ENCODE measurements around the gene CYSLTR2. TPM values are rescaled to one million over a fixed set of nuclear protein-coding genes. Genes with fewer than 3 reads are reported as not detected.

The CYSLTR2 gene, protein sequence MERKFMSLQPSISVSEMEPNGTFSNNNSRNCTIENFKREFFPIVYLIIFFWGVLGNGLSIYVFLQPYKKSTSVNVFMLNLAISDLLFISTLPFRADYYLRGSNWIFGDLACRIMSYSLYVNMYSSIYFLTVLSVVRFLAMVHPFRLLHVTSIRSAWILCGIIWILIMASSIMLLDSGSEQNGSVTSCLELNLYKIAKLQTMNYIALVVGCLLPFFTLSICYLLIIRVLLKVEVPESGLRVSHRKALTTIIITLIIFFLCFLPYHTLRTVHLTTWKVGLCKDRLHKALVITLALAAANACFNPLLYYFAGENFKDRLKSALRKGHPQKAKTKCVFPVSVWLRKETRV
- under 0.01 TPM in 2 replicates for total RNA-seq (2012; rRNA removed)

DNA sequence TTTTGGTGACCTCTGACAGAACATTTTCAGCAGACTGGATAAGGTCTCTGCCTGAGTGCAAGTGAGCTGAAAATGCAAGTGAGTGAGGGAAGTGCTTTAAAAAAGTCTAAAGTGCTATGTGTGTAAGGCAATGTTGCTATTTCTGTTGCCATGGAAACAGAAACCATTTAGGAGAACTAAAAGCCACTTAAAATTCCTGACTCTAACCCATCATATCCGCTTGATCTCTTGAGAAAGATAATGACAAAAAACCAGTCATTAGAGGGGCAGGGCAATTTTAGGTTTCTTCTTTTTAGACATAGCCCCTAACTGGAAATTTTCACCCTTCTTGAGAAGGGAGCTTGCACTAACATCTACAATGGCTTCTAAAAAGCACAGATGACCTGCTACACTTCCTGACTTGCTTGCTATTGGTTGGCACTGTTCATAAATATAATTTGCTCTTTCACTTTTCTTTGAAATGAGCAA, at the start of gene CYSLTR2:
Gene CYSLTR2, plus strand, starts transcription at position 458 of the 468 bp plus-strand sequence. CDS start 52,889 bp downstream, outside the sequence.
- Histone ChIP-seq H3K4me1 (ENCODE audit: control insufficient read depth, insufficient read depth, low read length) (peaks cover 20% of the 10 kb centered on the region), H3K27me3 (ENCODE audit: control insufficient read depth, insufficient read depth, low read length) (no peaks in the 10 kb centered on the region), H3K9me3 (replicated peaks; ENCODE audit: low read length) (no peaks in the 10 kb centered on the region), H3K9ac (ENCODE audit: low read depth, low read length) (peak within 1 kb of the TSS; percentile 25), H3K36me3 (ENCODE audit: insufficient read depth, low read length) (no peaks in the 10 kb centered on the region), H3K4me3 (ENCODE audit: low read length) (no peak within 1 kb of the TSS), H3K4me2 (ENCODE audit: low read length) (peak within 1 kb of the TSS; percentile 29)

DNA sequence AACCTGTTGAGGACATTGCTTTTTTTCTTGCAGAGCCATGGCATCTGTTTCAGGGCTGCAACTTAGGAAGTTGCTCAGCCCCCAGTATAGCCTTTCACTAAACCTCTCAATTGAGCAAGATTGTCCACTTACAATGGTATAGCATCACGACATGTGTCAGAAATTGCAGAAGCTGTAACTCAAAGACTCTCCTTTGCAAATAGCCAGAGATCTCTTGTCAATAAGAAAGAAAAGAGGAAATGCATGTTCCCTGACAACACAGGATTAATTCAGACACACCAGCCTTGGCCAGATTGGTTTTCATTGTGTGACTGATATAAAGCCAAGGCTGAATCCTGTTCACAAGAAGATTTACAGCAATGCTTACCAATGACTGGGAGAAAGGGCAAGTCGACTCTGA, 38.7 kb upstream of the CYSLTR2 start:
- Histone ChIP-seq H3K36me3 (ENCODE audit: insufficient read depth, low read length) (no peaks in the 10 kb centered on the region), H3K9ac (ENCODE audit: low read depth, low read length) (no peak overlapping the region), H3K4me1 (ENCODE audit: control insufficient read depth, insufficient read depth, low read length) (no peaks in the 10 kb centered on the region), H3K9me3 (replicated peaks; ENCODE audit: low read length) (no peaks in the 10 kb centered on the region), H3K27me3 (ENCODE audit: control insufficient read depth, insufficient read depth, low read length) (peaks cover 18% of the 10 kb centered on the region), H3K4me2 (ENCODE audit: low read length) (no peak overlapping the region), H3K4me3 (ENCODE audit: low read length) (no peak overlapping the region)

DNA sequence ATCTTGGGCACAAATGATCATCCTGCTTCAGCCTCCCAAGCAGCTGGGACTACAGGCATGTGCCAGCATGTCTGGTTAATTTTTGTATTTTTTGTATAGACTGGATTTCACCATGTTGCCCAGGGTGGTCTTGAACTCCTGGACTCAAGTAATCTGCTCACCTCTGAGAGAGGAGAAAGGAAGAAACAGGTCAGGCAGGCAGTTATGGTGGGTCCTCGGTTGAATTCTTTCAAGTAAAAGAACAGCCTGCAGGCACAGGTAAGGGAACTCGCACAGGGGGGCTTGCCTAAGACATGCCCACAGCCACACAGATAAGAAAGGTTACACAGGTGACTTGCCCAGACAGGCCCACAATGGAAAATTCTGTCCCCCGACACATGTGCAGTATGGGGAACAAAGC, 34.8 kb upstream of the CYSLTR2 start:
- Histone ChIP-seq H3K4me1 (ENCODE audit: control insufficient read depth, insufficient read depth, low read length) (no peaks in the 10 kb centered on the region), H3K9me3 (replicated peaks; ENCODE audit: low read length) (no peaks in the 10 kb centered on the region), H3K4me3 (ENCODE audit: low read length) (no peak overlapping the region), H3K9ac (ENCODE audit: low read depth, low read length) (no peak overlapping the region), H3K27me3 (ENCODE audit: control insufficient read depth, insufficient read depth, low read length) (peaks cover 25% of the 10 kb centered on the region), H3K4me2 (ENCODE audit: low read length) (no peak overlapping the region), H3K36me3 (ENCODE audit: insufficient read depth, low read length) (no peaks in the 10 kb centered on the region)

DNA sequence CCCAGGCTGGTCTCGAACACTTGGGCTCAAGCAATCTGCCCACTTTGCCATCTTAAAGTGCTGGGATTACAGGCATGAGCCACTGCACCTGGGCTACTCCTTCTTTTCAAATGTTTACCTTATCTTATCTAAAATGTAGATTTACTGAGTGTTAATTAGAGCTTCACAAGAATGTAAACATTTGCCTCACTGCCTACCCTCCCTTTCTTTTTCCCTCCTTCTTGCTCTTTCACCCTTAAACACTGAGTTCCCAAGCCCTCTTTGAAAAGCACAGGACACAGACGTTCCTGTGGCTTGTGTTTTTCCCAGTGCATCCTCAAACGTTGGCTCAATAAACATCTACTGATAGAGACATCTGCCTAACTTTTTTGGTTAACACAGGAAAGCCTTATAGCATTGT, 32.7 kb upstream of the CYSLTR2 start:
- H3K27me3 ChIP-seq (ENCODE audit: control insufficient read depth, insufficient read depth, low read length) = peaks cover 34% of the 10 kb centered on the region
- H3K4me2 ChIP-seq (ENCODE audit: low read length) = no peak overlapping the region
- no peak overlapping the region for H3K4me3 ChIP-seq (ENCODE audit: low read length)
- H3K9me3 ChIP-seq (replicated peaks; ENCODE audit: low read length) = no peaks in the 10 kb centered on the region
- H3K36me3 ChIP-seq (ENCODE audit: insufficient read depth, low read length) = no peaks in the 10 kb centered on the region
- H3K9ac ChIP-seq (ENCODE audit: low read depth, low read length) = no peak overlapping the region
- no peaks in the 10 kb centered on the region for H3K4me1 ChIP-seq (ENCODE audit: control insufficient read depth, insufficient read depth, low read length)

DNA sequence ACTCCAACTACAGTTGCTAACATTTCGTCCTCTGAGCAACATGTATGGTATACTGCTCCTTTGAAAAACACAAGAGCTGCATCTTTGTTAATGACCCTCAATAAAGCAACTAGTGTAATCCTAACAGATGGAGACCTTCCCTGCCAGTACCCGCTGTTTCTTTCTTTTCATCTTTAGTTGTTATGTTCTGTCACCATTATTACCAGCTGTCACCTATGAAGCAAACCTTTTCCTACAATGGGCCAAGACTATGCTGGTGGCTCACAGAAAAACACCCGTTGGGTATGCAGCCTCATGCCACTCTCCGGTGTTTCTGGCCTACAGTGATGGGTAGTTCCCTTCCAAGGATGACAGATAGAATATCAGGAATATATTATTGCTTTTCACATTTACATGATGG, 29.7 kb upstream of the CYSLTR2 start:
- no peak overlapping the region for H3K9ac ChIP-seq (ENCODE audit: low read depth, low read length)
- no peaks in the 10 kb centered on the region for H3K36me3 ChIP-seq (ENCODE audit: insufficient read depth, low read length)
- H3K4me2 ChIP-seq (ENCODE audit: low read length) = no peak overlapping the region
- no peak overlapping the region for H3K4me3 ChIP-seq (ENCODE audit: low read length)
- H3K27me3 ChIP-seq (ENCODE audit: control insufficient read depth, insufficient read depth, low read length) = peaks cover 28% of the 10 kb centered on the region
- H3K4me1 ChIP-seq (ENCODE audit: control insufficient read depth, insufficient read depth, low read length) = no peaks in the 10 kb centered on the region
- H3K9me3 ChIP-seq (replicated peaks; ENCODE audit: low read length) = no peaks in the 10 kb centered on the region

DNA sequence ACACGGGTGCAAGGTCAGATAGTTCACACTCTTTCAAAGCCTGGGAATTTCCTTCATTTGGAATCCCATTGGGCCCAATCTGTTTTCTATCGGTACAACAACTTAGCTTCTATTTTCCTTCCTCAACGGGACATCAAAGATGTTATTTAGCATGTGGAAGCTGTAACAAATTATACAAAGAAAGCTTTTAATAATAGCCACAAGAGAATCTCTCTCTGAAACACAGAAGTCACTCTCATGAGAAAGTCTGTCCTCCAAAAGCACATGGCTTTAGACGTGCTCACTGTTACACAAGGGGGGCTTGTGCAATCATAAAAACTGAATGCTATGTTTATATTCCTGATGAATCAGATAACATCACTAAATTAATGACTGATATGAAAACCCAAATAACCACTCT, 28.9 kb upstream of the CYSLTR2 start:
- Histone ChIP-seq H3K4me3 (ENCODE audit: low read length) (no peak overlapping the region), H3K4me2 (ENCODE audit: low read length) (no peak overlapping the region), H3K9me3 (replicated peaks; ENCODE audit: low read length) (no peaks in the 10 kb centered on the region), H3K4me1 (ENCODE audit: control insufficient read depth, insufficient read depth, low read length) (no peaks in the 10 kb centered on the region), H3K9ac (ENCODE audit: low read depth, low read length) (no peak overlapping the region), H3K36me3 (ENCODE audit: insufficient read depth, low read length) (no peaks in the 10 kb centered on the region), H3K27me3 (ENCODE audit: control insufficient read depth, insufficient read depth, low read length) (peaks cover 28% of the 10 kb centered on the region)

DNA sequence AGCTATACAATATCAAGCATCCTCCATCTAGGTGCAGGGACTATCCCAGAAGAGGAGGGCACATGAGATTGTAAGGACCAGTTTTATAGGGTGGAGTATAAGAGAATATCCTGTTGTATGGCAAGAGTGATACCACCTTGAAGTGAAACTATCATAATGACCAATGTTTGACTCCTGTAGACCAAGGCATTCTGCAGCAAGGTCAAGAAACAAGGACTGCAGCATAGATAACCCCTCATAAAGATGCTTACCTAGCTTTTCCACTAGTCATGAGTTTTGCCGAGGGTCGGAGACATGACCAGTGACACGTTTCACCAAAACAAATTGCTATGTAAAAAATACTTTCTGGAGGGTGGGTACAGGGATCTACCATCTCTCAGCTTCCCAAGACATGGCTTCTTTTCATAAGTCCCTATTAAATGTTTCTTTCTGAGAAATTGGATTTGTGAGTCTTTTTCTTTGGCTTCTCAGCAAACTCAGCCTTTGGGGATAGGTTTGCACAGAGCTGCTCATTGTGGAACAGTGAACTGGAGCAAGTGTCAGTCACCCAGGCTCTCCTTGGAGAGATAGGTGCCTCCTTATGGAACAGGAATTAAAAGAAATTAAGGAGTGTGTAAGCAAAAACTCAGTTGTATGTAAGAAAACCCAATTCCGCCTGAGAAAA, 28.2 kb upstream of the CYSLTR2 start:
- peaks cover 34% of the 10 kb centered on the region for H3K27me3 ChIP-seq (ENCODE audit: control insufficient read depth, insufficient read depth, low read length)
- H3K36me3 ChIP-seq (ENCODE audit: insufficient read depth, low read length) = no peaks in the 10 kb centered on the region
- no peaks in the 10 kb centered on the region for H3K9me3 ChIP-seq (replicated peaks; ENCODE audit: low read length)
- H3K4me3 ChIP-seq (ENCODE audit: low read length) = no peak overlapping the region
- H3K4me1 ChIP-seq (ENCODE audit: control insufficient read depth, insufficient read depth, low read length) = no peaks in the 10 kb centered on the region
- no peak overlapping the region for H3K4me2 ChIP-seq (ENCODE audit: low read length)
- no peak overlapping the region for H3K9ac ChIP-seq (ENCODE audit: low read depth, low read length)

DNA sequence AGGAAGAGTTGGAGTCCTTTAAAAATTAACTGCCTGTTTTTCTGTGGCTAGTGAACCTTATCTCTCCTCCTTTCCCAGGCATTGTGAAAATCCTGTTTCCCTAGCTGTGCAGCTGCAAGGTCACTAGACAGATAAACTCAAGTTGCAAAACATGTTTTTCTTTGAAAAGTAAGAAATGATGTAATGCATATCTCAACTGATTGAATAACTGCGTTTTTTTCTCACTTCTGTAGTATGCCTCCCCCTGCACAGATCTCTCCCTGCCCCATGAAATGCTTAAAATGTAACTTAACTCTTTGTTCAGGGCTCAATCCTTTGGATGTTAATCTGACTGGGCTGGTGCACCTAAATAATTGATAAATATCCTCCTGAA, 27.7 kb upstream of the CYSLTR2 start:
- Histone ChIP-seq H3K4me1 (ENCODE audit: control insufficient read depth, insufficient read depth, low read length) (no peaks in the 10 kb centered on the region), H3K9ac (ENCODE audit: low read depth, low read length) (no peak overlapping the region), H3K27me3 (ENCODE audit: control insufficient read depth, insufficient read depth, low read length) (peaks cover 39% of the 10 kb centered on the region), H3K9me3 (replicated peaks; ENCODE audit: low read length) (no peaks in the 10 kb centered on the region), H3K4me3 (ENCODE audit: low read length) (no peak overlapping the region), H3K4me2 (ENCODE audit: low read length) (no peak overlapping the region), H3K36me3 (ENCODE audit: insufficient read depth, low read length) (no peaks in the 10 kb centered on the region)

DNA sequence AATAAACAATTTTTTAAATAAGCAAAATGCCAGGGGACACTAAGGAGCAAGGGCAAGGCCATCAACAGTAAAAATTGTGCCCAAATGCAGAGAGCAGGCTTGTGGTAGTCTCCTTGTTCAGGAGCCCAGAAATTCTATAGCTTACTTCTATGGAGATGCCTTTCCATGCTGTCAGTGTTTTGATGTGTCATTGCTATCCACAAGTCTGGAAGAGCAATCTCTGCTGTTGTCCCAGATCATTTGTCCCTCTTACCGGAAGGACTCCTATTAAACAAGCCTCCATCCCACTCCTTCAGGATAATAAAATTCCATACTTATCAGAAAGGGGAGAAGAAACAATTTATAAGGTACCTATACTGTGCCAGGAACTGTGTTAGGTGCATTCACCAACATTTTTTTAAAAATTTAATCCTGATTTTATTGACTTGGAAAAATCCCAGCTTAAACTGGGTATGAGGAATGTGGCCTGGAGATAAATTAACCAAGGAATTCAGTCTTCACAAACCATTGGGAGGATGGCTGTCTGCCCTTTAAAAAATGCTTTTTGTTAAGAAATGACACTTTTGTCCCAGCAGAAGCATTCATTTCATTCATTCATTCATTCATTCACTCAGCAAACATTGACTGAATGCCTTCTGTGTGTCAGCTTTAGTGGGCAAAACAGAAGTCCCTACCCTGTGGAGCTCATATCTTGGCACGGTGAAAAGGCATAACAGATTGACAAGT, 26.8 kb upstream of the CYSLTR2 start:
- H3K27me3 ChIP-seq (ENCODE audit: control insufficient read depth, insufficient read depth, low read length) = peaks cover 39% of the 10 kb centered on the region
- H3K36me3 ChIP-seq (ENCODE audit: insufficient read depth, low read length) = no peaks in the 10 kb centered on the region
- no peak overlapping the region for H3K4me2 ChIP-seq (ENCODE audit: low read length)
- no peaks in the 10 kb centered on the region for H3K4me1 ChIP-seq (ENCODE audit: control insufficient read depth, insufficient read depth, low read length)
- H3K4me3 ChIP-seq (ENCODE audit: low read length) = no peak overlapping the region
- no peaks in the 10 kb centered on the region for H3K9me3 ChIP-seq (replicated peaks; ENCODE audit: low read length)
- no peak overlapping the region for H3K9ac ChIP-seq (ENCODE audit: low read depth, low read length)

DNA sequence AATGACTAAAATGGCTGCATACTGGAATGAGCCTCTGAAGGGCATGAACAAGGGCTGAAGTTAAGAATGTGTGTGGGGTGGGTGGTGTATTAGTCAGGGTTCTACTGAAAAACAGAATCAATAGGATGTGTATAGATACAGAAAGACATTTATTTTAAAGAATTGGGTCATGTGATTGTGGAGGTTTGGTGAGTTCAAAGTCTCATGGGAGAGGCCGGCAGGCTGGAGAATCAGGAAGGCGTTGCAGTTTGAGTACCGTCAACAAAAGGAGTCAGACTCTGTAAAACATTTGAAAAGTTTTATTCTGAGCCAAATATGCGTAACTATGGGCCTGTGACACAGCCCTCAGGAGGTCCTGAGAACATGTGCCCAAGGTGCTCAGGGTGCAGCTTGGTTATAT, 24.5 kb upstream of the CYSLTR2 start:
- H3K4me1 ChIP-seq (ENCODE audit: control insufficient read depth, insufficient read depth, low read length) = no peaks in the 10 kb centered on the region
- no peak overlapping the region for H3K9ac ChIP-seq (ENCODE audit: low read depth, low read length)
- peaks cover 37% of the 10 kb centered on the region for H3K27me3 ChIP-seq (ENCODE audit: control insufficient read depth, insufficient read depth, low read length)
- H3K36me3 ChIP-seq (ENCODE audit: insufficient read depth, low read length) = no peaks in the 10 kb centered on the region
- H3K4me3 ChIP-seq (ENCODE audit: low read length) = no peak overlapping the region
- no peak overlapping the region for H3K4me2 ChIP-seq (ENCODE audit: low read length)
- H3K9me3 ChIP-seq (replicated peaks; ENCODE audit: low read length) = no peaks in the 10 kb centered on the region

DNA sequence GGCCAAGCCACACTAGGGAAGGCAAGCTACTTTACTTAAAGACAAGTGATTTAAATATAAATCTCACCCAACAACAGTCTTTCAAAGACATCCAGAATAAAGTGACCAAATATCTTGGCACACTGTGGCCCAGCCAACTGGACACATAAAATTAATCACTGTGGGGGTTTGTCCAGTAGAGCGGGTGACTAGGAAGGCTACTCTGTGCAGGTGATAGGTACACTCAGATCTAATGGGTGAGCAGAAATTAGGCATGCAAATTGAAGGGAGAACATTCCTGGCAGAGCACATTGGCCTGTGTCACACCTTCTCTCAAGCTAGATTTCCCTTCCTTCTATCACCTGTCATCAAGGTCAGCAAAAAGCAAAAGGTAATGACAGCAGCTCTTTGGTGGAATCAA, 23.4 kb upstream of the CYSLTR2 start:
- no peak overlapping the region for H3K4me3 ChIP-seq (ENCODE audit: low read length)
- no peak overlapping the region for H3K4me2 ChIP-seq (ENCODE audit: low read length)
- H3K9ac ChIP-seq (ENCODE audit: low read depth, low read length) = no peak overlapping the region
- H3K27me3 ChIP-seq (ENCODE audit: control insufficient read depth, insufficient read depth, low read length) = peaks cover 34% of the 10 kb centered on the region
- no peaks in the 10 kb centered on the region for H3K9me3 ChIP-seq (replicated peaks; ENCODE audit: low read length)
- no peaks in the 10 kb centered on the region for H3K4me1 ChIP-seq (ENCODE audit: control insufficient read depth, insufficient read depth, low read length)
- no peaks in the 10 kb centered on the region for H3K36me3 ChIP-seq (ENCODE audit: insufficient read depth, low read length)
